Activated CD4-positive, alpha-beta T cell treated with anti-CD3 and anti-CD28 coated beads, Interleukin-2, amount 50 U/mL, for 48 hours (primary cell): ENCODE results near the gene KLHL24.
A peak's percentile ranks its signal among the peaks of the same experiment; 100 is the strongest.
"Not testable (repeated sequence)": the region's sequence is repeated elsewhere in the genome, so short reads cannot be mapped to it uniquely, and the experiment has no call there.

Source experiments
- DNase-seq, 2 experiments: peaks; one replicate each; pipeline ENCODE4 v3.0.0-alpha.2; 2020

KLHL24 gene

GRCh38 chr3:183635431-183636220, at the start of gene KLHL24:
Gene KLHL24, plus strand, starts transcription at chr3:183635623. Its CDS starts 14,734 bp downstream, at chr3:183650357.
- DNase-seq, result peak; percentile 90 to 92

- no peak for DNase-seq
These were observed 48.9 kb upstream of the KLHL24 start for GRCh38 chr3:183586477-183586876.

GRCh38 chr3:183587336-183587735, 48.1 kb upstream of the KLHL24 start:
- no peak for DNase-seq

GRCh38 chr3:183590442-183590841, 45.0 kb upstream of the KLHL24 start:
- no peak for DNase-seq

- no peak for DNase-seq
These were observed 43.4 kb upstream of the KLHL24 start for GRCh38 chr3:183591881-183592521.

- no peak for DNase-seq
These were observed 42.6 kb upstream of the KLHL24 start for GRCh38 chr3:183592821-183593220.

GRCh38 chr3:183594636-183595035, 40.8 kb upstream of the KLHL24 start:
- DNase-seq, result no peak

- DNase-seq, result no peak
These were observed 37.5 kb upstream of the KLHL24 start for GRCh38 chr3:183597959-183598358.

- DNase-seq, result not testable (repeated sequence)
These were observed 24.1 kb upstream of the KLHL24 start for GRCh38 chr3:183611326-183611725.

- DNase-seq, result no peak
These were observed 21.8 kb upstream of the KLHL24 start for GRCh38 chr3:183613366-183614285.

- no peak for DNase-seq
These were observed 16.9 kb upstream of the KLHL24 start for GRCh38 chr3:183618542-183618941.

- no peak for DNase-seq
These were observed 16.4 kb upstream of the KLHL24 start for GRCh38 chr3:183619010-183619409.

- DNase-seq, result no peak
These were observed 15.7 kb upstream of the KLHL24 start for GRCh38 chr3:183619624-183620251.

GRCh38 chr3:183620252-183620628, 15.2 kb upstream of the KLHL24 start:
- DNase-seq, result no peak

GRCh38 chr3:183622473-183622872, 12.9 kb upstream of the KLHL24 start:
- not testable (repeated sequence) for DNase-seq

- DNase-seq, result no peak
These were observed 8.4 kb upstream of the KLHL24 start for GRCh38 chr3:183626877-183627594.

GRCh38 chr3:183629546-183630301, 5.7 kb upstream of the KLHL24 start:
- DNase-seq, result no peak

GRCh38 chr3:183631715-183632114, 3.7 kb upstream of the KLHL24 start:
- no peak for DNase-seq

- not testable (repeated sequence) for DNase-seq
These were observed 2.7 kb upstream of the KLHL24 start for GRCh38 chr3:183632725-183633124.

- no peak for DNase-seq
These were observed 716 bp upstream of the KLHL24 start for GRCh38 chr3:183634707-183635106.

GRCh38 chr3:183635107-183635430, 354 bp upstream of the KLHL24 start:
- no peak for DNase-seq
